ENCODE data around the gene KCNQ1.

KCNQ1 gene

DNA sequence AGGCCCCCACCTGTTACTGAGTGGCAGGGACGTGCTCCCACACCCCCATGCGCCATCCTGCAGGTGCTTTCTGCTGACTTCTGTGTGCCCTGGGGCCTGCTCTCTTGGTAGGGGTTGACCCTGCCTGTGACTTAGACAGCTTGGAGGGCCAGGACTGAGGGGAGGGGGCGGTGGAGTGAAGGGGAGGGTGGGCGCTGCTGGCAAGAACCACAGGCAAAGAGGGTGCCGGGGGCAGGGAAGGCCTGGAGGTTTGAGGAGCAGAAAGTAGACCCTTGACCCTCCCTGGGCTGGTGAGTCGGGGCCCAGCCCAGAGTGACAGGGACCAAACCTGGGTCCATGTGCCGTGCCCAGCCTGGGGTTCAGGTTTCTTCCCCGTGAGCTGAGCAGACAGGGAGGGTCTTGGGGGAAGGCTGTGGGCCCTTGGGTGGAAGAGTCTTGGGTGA is 17.8 kb downstream of the KCNQ1 start:
- DNase-seq = no peak

DNA sequence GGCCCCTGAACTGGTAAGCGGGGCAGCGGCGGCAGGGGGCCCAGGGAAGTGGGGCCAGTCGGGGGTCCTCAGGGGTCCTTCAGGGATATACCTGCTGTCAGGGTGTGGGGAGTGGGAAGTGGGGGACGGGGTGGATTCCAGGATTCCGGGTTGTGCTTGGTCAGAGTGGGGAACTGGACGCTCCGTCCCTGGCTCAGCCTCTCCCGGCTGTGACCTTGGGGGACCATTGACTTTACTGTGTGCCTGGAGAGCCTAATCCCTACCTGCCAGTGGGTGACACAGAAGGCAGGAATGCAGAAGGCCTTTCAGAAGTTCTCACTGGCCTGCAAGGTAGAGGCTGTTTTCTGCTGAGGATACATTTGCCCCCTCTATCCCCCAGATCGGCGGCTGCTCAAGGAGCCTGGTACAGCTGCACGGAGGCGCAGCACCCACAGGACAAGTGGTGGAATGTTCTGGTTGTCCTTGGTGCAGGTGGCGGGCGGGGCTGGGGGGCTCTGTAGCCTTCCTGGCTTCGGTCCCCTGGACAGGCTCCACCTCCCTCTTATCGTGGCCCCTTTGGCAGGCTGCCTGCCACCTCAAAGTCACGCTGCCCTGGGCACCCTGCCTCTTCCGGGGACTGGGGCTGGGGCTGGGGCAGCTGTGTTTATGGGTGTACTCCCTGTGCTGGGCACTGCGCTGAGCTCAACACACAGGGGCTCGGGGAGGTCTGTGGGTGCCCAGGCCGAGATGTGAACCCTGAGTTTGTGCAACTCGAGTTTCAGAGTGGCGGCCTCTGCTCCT is 18.4 kb downstream of the KCNQ1 start:
- peak; percentile 5 for DNase-seq

- no peak for DNase-seq
These were observed 19.0 kb downstream of the KCNQ1 start for GRCh38 chr11:2463766-2464277.

DNA sequence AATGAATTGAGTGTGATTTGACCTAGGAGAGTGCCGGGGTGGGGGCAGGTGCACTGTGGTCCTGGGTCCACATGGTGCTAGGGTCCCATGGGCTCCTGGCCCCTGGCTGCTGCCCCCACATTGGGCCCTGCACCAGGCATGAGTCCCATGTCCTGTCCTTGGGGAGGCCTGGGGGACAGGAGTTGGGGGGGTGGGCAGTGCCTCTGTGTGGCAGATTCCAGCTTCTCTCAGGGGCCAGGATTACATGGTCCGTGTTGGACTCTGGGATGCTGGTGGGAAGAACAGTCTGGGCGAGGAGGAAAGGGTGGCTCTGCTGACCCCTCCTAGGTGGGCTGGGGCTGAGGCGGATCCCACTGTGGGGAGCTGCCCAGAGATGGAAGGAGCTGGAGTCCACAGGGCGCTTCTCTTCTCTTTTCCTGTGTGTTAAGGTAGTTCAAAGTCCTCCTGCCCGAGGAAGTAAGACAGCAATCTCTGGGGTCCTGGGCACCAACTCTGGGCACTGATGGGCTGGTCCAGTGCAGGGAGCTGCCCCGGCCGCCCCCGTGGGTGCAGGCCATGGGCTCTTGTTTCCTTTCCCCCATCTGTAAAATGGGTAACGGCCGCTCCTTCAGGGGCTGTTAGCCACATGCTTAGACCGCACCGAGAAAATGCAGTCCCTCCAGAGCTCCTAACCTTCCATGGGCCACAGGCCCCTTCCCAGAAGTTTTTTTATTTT is 19.8 kb downstream of the KCNQ1 start:
- no peak for DNase-seq

- no peak for DNase-seq
These were observed 20.6 kb downstream of the KCNQ1 start for GRCh38 chr11:2465202-2466068.

GRCh38 chr11:2466069-2466801 is 21.4 kb downstream of the KCNQ1 start:
- no peak for DNase-seq

DNA sequence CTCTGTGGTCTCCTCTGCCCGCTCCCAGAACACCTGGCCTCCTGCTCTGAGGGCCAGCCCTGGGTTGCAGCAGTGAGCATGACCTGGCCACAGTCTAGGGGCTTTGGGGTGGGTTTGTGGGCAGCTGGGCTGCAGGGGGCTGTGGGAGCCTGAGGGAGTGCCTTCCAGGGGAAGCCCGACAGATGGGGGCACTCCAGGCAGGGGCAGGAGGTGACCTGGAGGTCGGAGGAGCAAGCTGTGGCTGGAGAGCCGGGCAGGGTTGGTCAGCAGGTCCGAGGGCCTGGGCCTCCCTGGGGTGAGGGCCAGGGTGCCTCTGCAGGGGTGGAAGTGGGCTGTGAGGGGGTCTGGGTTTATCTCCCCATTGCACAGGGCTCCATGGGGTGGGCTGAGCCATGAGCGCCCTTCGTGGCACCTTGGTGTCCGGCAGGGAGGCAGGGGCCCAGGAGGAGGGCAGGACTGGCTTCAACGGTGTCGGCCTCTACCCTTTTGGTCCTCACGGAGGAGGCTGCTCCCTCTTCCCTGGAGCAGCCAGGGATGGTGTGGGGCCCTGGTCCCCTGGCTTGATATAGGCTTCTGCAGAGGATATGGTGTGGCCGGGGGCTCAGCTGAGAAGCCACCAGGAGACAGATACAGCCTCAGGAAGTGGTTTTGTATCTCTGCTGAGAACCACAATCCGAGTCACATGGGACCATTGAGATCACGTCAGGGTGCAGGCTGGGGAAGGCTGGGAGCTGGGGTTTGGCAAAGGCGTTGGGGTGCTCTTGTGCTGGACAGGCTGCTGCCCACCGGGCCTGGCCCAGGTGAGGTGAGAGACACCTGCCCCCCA is 22.3 kb downstream of the KCNQ1 start:
- DNase-seq = no peak

- no peak for DNase-seq
These were observed 22.9 kb downstream of the KCNQ1 start for GRCh38 chr11:2467695-2468055.

GRCh38 chr11:2468363-2469235 is 23.8 kb downstream of the KCNQ1 start:
- no peak for DNase-seq

DNA sequence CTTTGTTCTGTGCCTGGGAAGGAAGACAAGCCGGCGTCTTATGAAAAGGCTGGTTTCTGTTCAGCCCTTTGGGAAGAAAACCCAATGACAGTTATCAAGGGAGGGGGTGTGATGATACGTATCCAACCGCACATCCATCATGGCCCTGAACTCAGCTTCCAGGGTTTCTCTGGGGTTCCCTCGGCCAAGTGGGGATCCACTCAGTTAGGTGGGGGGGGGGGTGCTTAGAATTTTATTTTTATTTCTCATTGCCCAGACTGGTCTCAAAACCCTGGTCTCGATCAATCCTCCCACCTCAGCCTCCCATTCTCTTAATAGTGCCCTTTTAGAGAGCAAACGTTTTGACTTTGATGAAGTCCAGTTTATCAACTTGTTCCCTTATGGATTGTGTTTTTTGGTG is 25.7 kb downstream of the KCNQ1 start:
- no peak for DNase-seq

GRCh38 chr11:2471048-2471803 is 26.4 kb downstream of the KCNQ1 start:
- no peak for DNase-seq

DNA sequence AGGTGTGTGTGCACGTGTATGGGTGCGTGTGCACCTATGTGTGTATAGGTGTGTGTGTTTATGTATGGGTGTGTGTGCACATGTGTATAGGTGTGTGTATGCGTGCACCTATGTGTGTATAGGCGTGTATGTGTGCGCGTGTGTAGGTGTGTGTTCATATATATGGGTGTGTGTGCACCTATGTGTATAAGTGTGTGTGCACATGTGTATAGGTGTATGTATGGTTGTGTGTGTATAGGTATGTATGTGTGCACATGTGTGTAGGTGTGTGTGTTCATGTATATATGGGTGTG is 26.9 kb downstream of the KCNQ1 start:
- no peak for DNase-seq

DNA sequence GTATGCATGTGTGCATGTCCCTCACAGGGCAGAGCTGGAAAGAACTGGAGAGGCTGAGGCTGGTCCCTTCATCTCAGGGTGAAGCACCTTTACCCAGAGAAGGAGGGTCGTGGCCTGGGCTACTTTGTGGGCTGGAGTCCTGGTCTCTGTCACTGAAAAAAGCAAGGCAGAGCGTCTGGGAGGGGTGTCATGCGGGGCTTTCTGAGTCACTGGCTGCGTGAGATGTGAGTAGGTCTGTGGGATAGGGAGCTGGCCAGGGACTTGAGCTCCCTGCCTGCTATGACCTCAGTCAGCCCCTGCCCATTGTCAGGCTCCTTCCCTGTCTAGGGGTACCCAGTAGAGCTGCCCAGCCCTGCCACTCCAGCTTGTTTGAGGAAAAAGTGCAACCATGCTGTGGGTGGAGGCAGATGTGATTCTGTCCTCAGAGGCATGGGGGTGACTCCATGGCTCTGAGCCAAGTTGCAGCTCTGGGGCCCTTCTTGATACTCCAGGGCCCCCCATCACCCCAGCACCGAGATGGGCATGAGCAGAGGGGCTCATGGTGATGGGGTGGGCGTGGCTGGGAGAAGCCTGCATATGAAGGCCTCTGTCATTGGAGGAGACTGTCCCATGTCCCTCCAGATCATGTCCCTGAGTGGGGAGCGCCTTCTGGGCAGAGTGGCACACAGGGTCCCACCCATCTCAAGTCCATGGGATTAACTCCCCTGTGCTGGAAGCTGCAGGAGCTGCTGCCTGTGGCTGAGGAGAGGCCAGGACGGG is 27.8 kb downstream of the KCNQ1 start:
- no peak for DNase-seq

- DNase-seq = no peak
These were observed 28.7 kb downstream of the KCNQ1 start for GRCh38 chr11:2473361-2474058.

GRCh38 chr11:2474059-2474901 is 29.5 kb downstream of the KCNQ1 start:
- peak; percentile 0 for DNase-seq

DNA sequence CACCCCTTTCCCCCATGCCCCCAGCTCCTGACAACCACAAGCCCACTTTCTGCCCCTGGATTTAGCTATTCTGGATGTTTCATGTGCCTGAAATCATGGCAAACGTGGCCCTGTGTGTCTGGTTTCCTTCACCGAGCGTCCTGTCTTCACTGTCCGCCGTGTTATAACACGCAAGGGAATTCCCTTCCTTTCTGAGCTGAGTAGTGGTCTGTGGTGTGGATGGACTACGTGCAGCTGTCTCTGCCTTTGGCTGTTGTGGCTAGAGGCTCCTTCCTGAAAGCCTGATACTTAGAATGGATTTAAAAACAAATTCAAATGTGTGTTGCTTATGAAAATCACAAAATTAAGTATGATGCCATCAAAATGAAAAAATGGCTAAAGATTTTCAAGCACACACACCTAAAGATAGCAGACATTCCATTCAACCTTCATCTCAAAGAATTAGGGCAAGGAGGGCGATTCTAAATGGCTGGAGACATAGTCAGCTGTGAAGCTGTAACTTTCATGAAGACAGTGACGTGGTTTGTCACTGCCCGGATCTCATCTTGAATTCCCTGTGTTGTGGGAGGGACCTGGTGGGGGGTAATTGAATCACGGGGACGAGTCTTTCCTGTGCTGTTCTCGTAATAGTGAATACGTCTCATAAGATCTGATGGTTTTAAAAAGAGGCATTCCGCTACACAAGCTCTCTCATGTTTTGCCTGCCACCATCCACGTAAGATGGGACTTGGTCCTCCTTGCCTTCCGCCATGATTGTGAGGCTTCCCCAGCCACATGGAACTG is 30.5 kb downstream of the KCNQ1 start:
- no peak for DNase-seq

GRCh38 chr11:2477254-2477653 is 32.4 kb downstream of the KCNQ1 start:
- no peak for DNase-seq

All from DMS79 treated with DMSO at 0.1 percent for 48 hours (cell line).